ENCODE results near the gene PHKB.

The PHKB gene

GRCh38 chr16:47571049-47571448 is 109.9 kb downstream of the PHKB start:
- no peak for DNase-seq (ENCODE audit: low read depth)

GRCh38 chr16:47571711-47572110 is 110.6 kb downstream of the PHKB start:
- no peak for DNase-seq (ENCODE audit: low read depth)

GRCh38 chr16:47574091-47575054 is 113.2 kb downstream of the PHKB start:
- DNase-seq (ENCODE audit: low read depth), result no peak

GRCh38 chr16:47577029-47577428 is 115.9 kb downstream of the PHKB start:
- no peak for DNase-seq (ENCODE audit: low read depth)

- DNase-seq (ENCODE audit: low read depth), result no peak
These were observed 116.9 kb downstream of the PHKB start for GRCh38 chr16:47578033-47578432.

- DNase-seq (ENCODE audit: low read depth), result no peak
These were observed 117.4 kb downstream of the PHKB start for GRCh38 chr16:47578573-47578972.

- DNase-seq (ENCODE audit: low read depth), result no peak
These were observed 120.0 kb downstream of the PHKB start for GRCh38 chr16:47581114-47581513.

- DNase-seq (ENCODE audit: low read depth), result no peak
These were observed 123.5 kb downstream of the PHKB start for GRCh38 chr16:47584464-47585225.

- no peak for DNase-seq (ENCODE audit: low read depth)
These were observed 125.0 kb downstream of the PHKB start for GRCh38 chr16:47586121-47586520.

- DNase-seq (ENCODE audit: low read depth), result no peak
These were observed 129.3 kb downstream of the PHKB start for GRCh38 chr16:47590472-47590871.

- DNase-seq (ENCODE audit: low read depth), result no peak
These were observed 131.1 kb downstream of the PHKB start for GRCh38 chr16:47592232-47592631.

GRCh38 chr16:47599512-47599911 is 138.4 kb downstream of the PHKB start:
- DNase-seq (ENCODE audit: low read depth), result no peak

GRCh38 chr16:47600376-47600775 is 139.2 kb downstream of the PHKB start:
- DNase-seq (ENCODE audit: low read depth), result no peak

GRCh38 chr16:47604306-47604705 is 143.2 kb downstream of the PHKB start:
- DNase-seq (ENCODE audit: low read depth), result no peak

GRCh38 chr16:47611042-47611441 is 149.9 kb downstream of the PHKB start:
- no peak for DNase-seq (ENCODE audit: low read depth)

- no peak for DNase-seq (ENCODE audit: low read depth)
These were observed 150.8 kb downstream of the PHKB start for GRCh38 chr16:47611848-47612493.

- no peak for DNase-seq (ENCODE audit: low read depth)
These were observed 151.6 kb downstream of the PHKB start for GRCh38 chr16:47612711-47613110.

GRCh38 chr16:47613251-47613650 is 152.1 kb downstream of the PHKB start:
- DNase-seq (ENCODE audit: low read depth), result no peak

- no peak for DNase-seq (ENCODE audit: low read depth)
These were observed 156.6 kb downstream of the PHKB start for GRCh38 chr16:47617732-47618131.

GRCh38 chr16:47622451-47623176 is 161.5 kb downstream of the PHKB start:
- no peak for DNase-seq (ENCODE audit: low read depth)

GRCh38 chr16:47624563-47624962 is 163.4 kb downstream of the PHKB start:
- DNase-seq (ENCODE audit: low read depth), result no peak

- no peak for DNase-seq (ENCODE audit: low read depth)
These were observed 164.0 kb downstream of the PHKB start for GRCh38 chr16:47625115-47625567.

Data from stromal cell of bone marrow (primary cell).